Fibroblast of lung (primary cell): ENCODE data around the gene IGF1R. TPM values are rescaled to one million over a fixed set of nuclear protein-coding genes. Genes with fewer than 3 reads are reported as not detected.

Source experiments
- DNase-seq, 2 donors: peaks; one replicate each; pipeline versions ENCODE4 v3.0.0 to v3.0.0-alpha.2; 2010; ENCODE audit warnings: low read depth in 2 of 2
- H2AFZ ChIP-seq: 2 replicates; pipeline ENCODE4 v1.5.1; 2012; ENCODE audit warnings: low read length, control low read depth, inconsistent platforms
- H3K27ac ChIP-seq: 2 replicates; pipeline ENCODE4 v1.5.1; 2011; ENCODE audit warnings: low read length, control low read depth; ENCODE audit not compliant: insufficient read depth
- H3K27me3 ChIP-seq: 2 replicates; pipeline ENCODE4 v1.5.1; 2011; ENCODE audit warnings: mild to moderate bottlenecking, low read length; ENCODE audit not compliant: control insufficient read depth, insufficient read depth
- H3K36me3 ChIP-seq: 2 replicates; pipeline ENCODE4 v1.5.1; 2011; ENCODE audit warnings: low read length; ENCODE audit not compliant: control insufficient read depth, insufficient read depth
- H3K4me1 ChIP-seq: 2 replicates; pipeline ENCODE4 v1.5.1; 2011; ENCODE audit warnings: low read length; ENCODE audit not compliant: control insufficient read depth, insufficient read depth; ENCODE audit errors: extremely low read depth
- H3K4me2 ChIP-seq: 2 replicates; pipeline ENCODE4 v1.5.1; 2011; ENCODE audit warnings: low read length, control low read depth; ENCODE audit not compliant: insufficient read depth; ENCODE audit errors: extremely low read depth
- H3K4me3 ChIP-seq, 4 experiments: fragments of 200-600 bp in 1 of 4; sonication (generic) in 1 of 4; replicated peaks in 1 of 4; 2 replicates each; pipeline ENCODE4 v1.5.1; 2011 to 2016; ENCODE audit warnings: low read length in 4 of 4, low read depth in 3 of 4, mild to moderate bottlenecking in 3 of 4, control low read depth in 2 of 4, inconsistent platforms in 1 of 4, mixed read lengths in 1 of 4; ENCODE audit not compliant: insufficient read depth in 1 of 4; ENCODE audit errors: control extremely low read depth in 1 of 4
- H3K79me2 ChIP-seq: 2 replicates; pipeline ENCODE4 v1.5.1; 2012; ENCODE audit warnings: mild to moderate bottlenecking, low read length, inconsistent platforms; ENCODE audit not compliant: control insufficient read depth, insufficient read depth
- H3K9ac ChIP-seq: 2 replicates; pipeline ENCODE4 v1.5.1; 2011; ENCODE audit warnings: mild to moderate bottlenecking, low read length, control low read depth; ENCODE audit not compliant: insufficient read depth
- H3K9me3 ChIP-seq: 2 replicates; pipeline ENCODE4 v1.5.1; 2012; ENCODE audit warnings: low read depth, low read length; ENCODE audit not compliant: control insufficient read depth, insufficient read depth
- H4K20me1 ChIP-seq: 2 replicates; pipeline ENCODE4 v1.5.1; 2011; ENCODE audit warnings: low read length; ENCODE audit not compliant: control insufficient read depth, insufficient read depth; ENCODE audit errors: extremely low read depth
- EZH2 ChIP-seq: IDR thresholded peaks from 2 replicates; pipeline ENCODE4 v1.5.1; 2012; ENCODE audit warnings: low read length, control low read depth, mild to moderate bottlenecking; ENCODE audit errors: missing control alignments
- polyA plus RNA-seq, 2 donors: library from polyadenylated mRNA; depleted of rRNA in 1 of 2; stranded (reverse) in 1 of 2; unstranded in 1 of 2; fragments of >200 nt; gene quantifications; 2 replicates each; pipeline ENCODE4 v1.2.1, GENCODE V29; 2011 to 2012; ENCODE audit warnings: missing spikeins in 1 of 2
- total RNA-seq: library from RNA; depleted of rRNA; stranded (reverse); fragments of >200 nt; gene quantifications from 2 replicates; pipeline ENCODE4 v1.2.1, GENCODE V29; 2014
- TF ChIP-seq, protein P1 (sequence below), 2 donors: IDR thresholded peaks in 1 of 2; conservative IDR thresholded peaks in 1 of 2; 1 replicate in 1 of 2; 2 replicates in 1 of 2; pipeline ENCODE4 v1.5.1; 2011 to 2012; ENCODE audit warnings: low read length in 2 of 2, control low read depth in 1 of 2, inconsistent platforms in 1 of 2, low read depth in 1 of 2, mild to moderate bottlenecking in 1 of 2

IGF1R gene
- total and polyA plus RNA-seq, 2 donors (not counting 1 experiment from before 2014, with no cell fraction given), result 14.6 to 28.6 TPM

DNA sequence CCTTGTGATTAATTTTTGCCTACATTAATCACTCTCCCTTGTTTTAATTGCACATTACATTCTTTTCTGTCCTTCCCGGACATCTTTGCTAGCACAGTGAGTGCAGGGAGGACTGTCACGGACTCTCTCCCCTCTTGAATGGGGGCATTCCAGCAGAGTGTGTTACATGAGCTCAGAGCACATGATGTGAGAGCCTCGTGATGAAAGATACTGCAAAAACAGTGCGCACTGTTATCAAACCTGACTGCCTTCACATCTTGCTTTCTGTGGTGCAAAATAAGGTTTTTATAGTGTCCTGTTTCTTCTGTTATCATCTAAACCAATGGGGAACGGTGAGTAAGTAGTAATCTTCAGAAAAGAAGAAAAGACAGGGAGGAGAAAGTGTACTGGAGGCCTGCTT, 191.7 kb downstream of the IGF1R start:
- Histone ChIP-seq H3K27ac (no peak overlapping the region), H2AFZ (no peak overlapping the region), H3K36me3 (no peaks in the 10 kb centered on the region), H3K79me2 (peaks cover 3% of the 10 kb centered on the region), H3K4me1 (peaks cover 2% of the 10 kb centered on the region), H3K9me3 (no peaks in the 10 kb centered on the region), H4K20me1 (no peaks in the 10 kb centered on the region), H3K4me2 (no peak overlapping the region), H3K27me3 (no peaks in the 10 kb centered on the region), H3K4me3 (no peak overlapping the region), H3K9ac (no peak overlapping the region)
- DNase-seq, result no peak
- TF ChIP-seq EZH2, result no peak
- TF ChIP-seq, protein P1, sequence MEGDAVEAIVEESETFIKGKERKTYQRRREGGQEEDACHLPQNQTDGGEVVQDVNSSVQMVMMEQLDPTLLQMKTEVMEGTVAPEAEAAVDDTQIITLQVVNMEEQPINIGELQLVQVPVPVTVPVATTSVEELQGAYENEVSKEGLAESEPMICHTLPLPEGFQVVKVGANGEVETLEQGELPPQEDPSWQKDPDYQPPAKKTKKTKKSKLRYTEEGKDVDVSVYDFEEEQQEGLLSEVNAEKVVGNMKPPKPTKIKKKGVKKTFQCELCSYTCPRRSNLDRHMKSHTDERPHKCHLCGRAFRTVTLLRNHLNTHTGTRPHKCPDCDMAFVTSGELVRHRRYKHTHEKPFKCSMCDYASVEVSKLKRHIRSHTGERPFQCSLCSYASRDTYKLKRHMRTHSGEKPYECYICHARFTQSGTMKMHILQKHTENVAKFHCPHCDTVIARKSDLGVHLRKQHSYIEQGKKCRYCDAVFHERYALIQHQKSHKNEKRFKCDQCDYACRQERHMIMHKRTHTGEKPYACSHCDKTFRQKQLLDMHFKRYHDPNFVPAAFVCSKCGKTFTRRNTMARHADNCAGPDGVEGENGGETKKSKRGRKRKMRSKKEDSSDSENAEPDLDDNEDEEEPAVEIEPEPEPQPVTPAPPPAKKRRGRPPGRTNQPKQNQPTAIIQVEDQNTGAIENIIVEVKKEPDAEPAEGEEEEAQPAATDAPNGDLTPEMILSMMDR (conservative IDR thresholded peaks at IDR 0.05 in 1 of 2, IDR thresholded peaks at IDR 0.05 in 1 of 2; ENCODE audit: low read depth in 1 of 2, low read length in 2 of 2), result no peak

DNA sequence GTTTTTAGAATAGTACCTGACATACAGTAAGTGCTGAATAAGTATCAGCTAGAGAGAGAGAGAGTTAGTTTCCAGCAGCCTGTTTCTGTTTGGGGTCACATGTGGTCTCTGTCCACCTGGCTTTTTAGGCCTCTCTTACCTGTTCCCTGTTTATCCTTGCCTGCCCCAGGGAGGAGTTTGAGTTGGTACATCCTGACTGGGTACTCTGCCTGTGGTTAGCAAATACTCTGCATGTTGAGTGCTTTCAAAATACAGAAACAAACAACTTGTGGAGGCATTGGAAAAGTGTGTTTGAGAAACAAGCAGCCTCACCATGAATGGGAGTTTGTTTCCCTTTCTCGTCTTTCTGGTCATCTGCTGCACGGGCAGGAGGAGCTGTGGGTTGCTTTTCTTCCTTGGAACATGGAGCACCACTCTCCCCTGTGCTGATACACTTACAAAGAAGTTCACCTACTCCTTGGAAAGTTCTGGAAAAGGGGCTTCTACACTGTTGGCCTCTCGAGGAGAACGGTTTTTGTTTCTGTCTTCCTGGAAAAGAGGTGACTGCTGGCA, 193.2 kb downstream of the IGF1R start:
- H3K36me3 ChIP-seq, result no peaks in the 10 kb centered on the region
- H3K27ac ChIP-seq, result no peak overlapping the region
- H2AFZ ChIP-seq, result no peak overlapping the region
- no peak overlapping the region for H3K4me3 ChIP-seq
- no peak overlapping the region for H3K9ac ChIP-seq
- no peaks in the 10 kb centered on the region for H3K27me3 ChIP-seq
- peaks cover 2% of the 10 kb centered on the region for H3K4me1 ChIP-seq
- H4K20me1 ChIP-seq, result no peaks in the 10 kb centered on the region
- TF ChIP-seq EZH2, result no peak
- TF ChIP-seq, protein P1 (conservative IDR thresholded peaks at IDR 0.05 in 1 of 2, IDR thresholded peaks at IDR 0.05 in 1 of 2; ENCODE audit: low read depth in 1 of 2, low read length in 2 of 2), result no peak
- H3K9me3 ChIP-seq, result no peaks in the 10 kb centered on the region
- H3K79me2 ChIP-seq, result peaks cover 4% of the 10 kb centered on the region
- H3K4me2 ChIP-seq, result no peak overlapping the region
- no peak for DNase-seq

DNA sequence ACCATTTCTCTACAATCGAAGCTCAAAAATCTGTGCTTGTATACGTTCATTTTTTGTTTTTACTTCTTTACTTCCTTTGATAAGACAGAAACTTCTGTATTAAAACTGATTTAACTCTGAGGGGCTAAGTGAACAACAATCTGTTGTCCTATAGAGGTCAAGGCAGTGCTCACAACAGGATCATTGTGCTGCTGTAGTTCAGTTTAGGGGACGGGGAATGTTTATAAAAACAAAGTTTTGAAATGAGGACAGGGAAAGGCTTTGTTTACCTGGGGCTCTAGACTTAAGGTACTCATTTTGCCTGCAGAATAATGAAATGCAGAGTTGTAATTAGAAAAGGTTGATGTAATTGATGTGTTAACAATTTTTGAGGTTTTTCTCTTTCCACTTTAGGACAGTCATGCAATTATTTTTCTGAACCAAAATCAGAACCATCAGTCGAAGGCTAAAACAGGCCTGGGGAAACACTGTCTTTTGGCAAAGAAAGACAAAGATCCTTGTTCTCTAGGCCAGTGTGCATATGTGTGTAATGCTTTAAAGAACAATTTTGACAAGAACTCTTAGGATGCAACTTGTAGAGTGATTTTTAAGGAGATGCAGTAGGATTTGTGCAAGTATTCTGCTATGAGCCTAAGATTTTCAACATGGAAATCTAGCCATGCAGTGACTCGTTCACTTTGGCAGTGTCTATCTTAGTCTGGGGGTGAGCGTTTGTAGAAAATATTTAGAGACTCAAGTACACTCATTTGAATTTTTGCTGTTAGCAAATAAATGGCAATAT, 194.0 kb downstream of the IGF1R start:
- Histone ChIP-seq H3K27ac (no peak overlapping the region), H3K4me1 (peaks cover 2% of the 10 kb centered on the region), H3K36me3 (no peaks in the 10 kb centered on the region), H3K79me2 (peaks cover 5% of the 10 kb centered on the region), H3K9me3 (no peaks in the 10 kb centered on the region), H3K4me3 (no peak overlapping the region), H3K27me3 (no peaks in the 10 kb centered on the region), H3K4me2 (no peak overlapping the region), H2AFZ (no peak overlapping the region), H4K20me1 (no peaks in the 10 kb centered on the region), H3K9ac (no peak overlapping the region)
- DNase-seq, result no peak
- TF ChIP-seq, protein P1 (conservative IDR thresholded peaks at IDR 0.05 in 1 of 2, IDR thresholded peaks at IDR 0.05 in 1 of 2; ENCODE audit: low read depth in 1 of 2, low read length in 2 of 2), result no peak
- TF ChIP-seq EZH2, result no peak
